A673 (cell line): ENCODE data around the gene XAB2. TPM values are rescaled to one million over a fixed set of nuclear protein-coding genes. Genes with fewer than 3 reads are reported as not detected.

ENCODE experiments used
- BruUV-seq: library from RNA; stranded (reverse); fragments of 400-500 nt; replicated peaks from 2 replicates; lab custom pipeline; 2021; lab: Mats Ljungman, UMichigan
- CTCF ChIA-PET: fragments of 300-600 bp; sonication (Branson Sonifier 250); formaldehyde crosslinking; loops from one replicate; lab custom pipeline; 2022; ENCODE audit warnings: antibody characterized with exemption; lab: Charles Lee
- POLR2A ChIA-PET: fragments of 300-600 bp; sonication (Branson Sonifier 250); formaldehyde crosslinking; loops from one replicate; lab custom pipeline; 2022; ENCODE audit warnings: antibody characterized with exemption; ENCODE audit not compliant: low non-redundant PET; lab: Charles Lee
- DNase-seq: peaks from one replicate; pipeline ENCODE4 v3.0.0-alpha.2; 2015; ENCODE audit warnings: low spot score
- H3K27ac ChIP-seq: fragments of 200-600 bp; sonication (generic); 2 replicates; pipeline ENCODE4 v1.5.1; 2016; ENCODE audit warnings: mixed run types, low read depth, mild to moderate bottlenecking, mixed read lengths, antibody characterized with exemption, low read length; ENCODE audit not compliant: poor library complexity, severe bottlenecking
- H3K27me3 ChIP-seq: fragments of 200-600 bp; sonication (generic); replicated peaks from 2 replicates; pipeline ENCODE4 v1.6.1; 2017; ENCODE audit warnings: mixed run types, low read depth, mild to moderate bottlenecking, mixed read lengths, antibody characterized with exemption, low read length; ENCODE audit not compliant: insufficient read depth, poor library complexity
- H3K36me3 ChIP-seq: fragments of 200-600 bp; sonication (generic); 2 replicates; pipeline ENCODE4 v1.6.1; 2016; ENCODE audit warnings: mixed run types, mild to moderate bottlenecking, mixed read lengths, antibody characterized with exemption, low read length; ENCODE audit not compliant: insufficient read depth, poor library complexity, severe bottlenecking
- H3K4me1 ChIP-seq: fragments of 200-600 bp; sonication (generic); 2 replicates; pipeline ENCODE4 v1.6.1; 2017; ENCODE audit warnings: mixed run types, mild to moderate bottlenecking, mixed read lengths, antibody characterized with exemption, low read length; ENCODE audit not compliant: insufficient read depth, poor library complexity, severe bottlenecking
- H3K4me3 ChIP-seq: fragments of 200-600 bp; sonication (generic); 2 replicates; pipeline ENCODE4 v1.5.1; 2016; ENCODE audit warnings: low read depth, mixed run types, mild to moderate bottlenecking, mixed read lengths, low read length; ENCODE audit not compliant: poor library complexity, severe bottlenecking
- H3K9me3 ChIP-seq: fragments of 200-600 bp; sonication (generic); 2 replicates; pipeline ENCODE4 v1.6.1; 2016; ENCODE audit warnings: mixed run types, low read depth, mild to moderate bottlenecking, mixed read lengths, antibody characterized with exemption, low read length; ENCODE audit not compliant: poor library complexity, severe bottlenecking
- CTCF ChIP-seq: fragments of 300-800, 200-600 bp; sonication (generic); conservative IDR thresholded peaks from 2 replicates; pipeline ENCODE4 v1.5.1; 2017; ENCODE audit warnings: low read depth, mild to moderate bottlenecking, antibody characterized with exemption, low read length, moderate library complexity, mixed read lengths
- EZH2 ChIP-seq: fragments of 200-600 bp; sonication (generic); IDR thresholded peaks from 2 replicates; pipeline ENCODE4 v1.6.1; 2017; ENCODE audit warnings: borderline replicate concordance, low read depth, mild to moderate bottlenecking, mixed read lengths, antibody characterized with exemption, low read length; ENCODE audit not compliant: poor library complexity, severe bottlenecking
- intact Hi-C: fragments of 100-400 bp; cut with micrococcal nuclease; formaldehyde crosslinking; loops from one replicate; pipeline ENCODE4 v1.10.0; 2022; ENCODE audit not compliant: unreplicated experiment
- total RNA-seq: library from RNA; stranded (reverse); gene quantifications from 2 replicates; pipeline ENCODE4 v1.2.3, GENCODE V29; 2021

Gene XAB2
- total RNA-seq, 1 experiment from 2014 or later, result 46.8 TPM

DNA sequence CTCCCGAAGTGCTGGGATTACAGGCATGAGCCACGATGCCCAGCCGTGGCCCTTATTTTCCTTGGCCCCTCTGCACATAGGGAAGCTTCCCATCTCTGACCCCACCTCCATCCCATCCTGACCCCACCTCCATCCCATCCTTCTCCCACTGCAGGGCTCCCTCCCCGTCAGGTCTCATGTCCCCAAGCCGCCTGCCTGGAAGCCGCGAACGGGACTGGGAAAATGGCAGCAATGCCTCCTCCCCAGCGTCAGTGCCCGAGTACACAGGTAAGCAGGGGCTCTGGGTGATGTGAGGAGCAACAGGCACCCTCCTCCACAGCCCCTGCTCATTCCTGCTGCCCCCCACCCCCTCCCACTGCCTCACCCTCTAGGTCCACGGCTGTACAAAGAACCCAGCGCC lies 12.2 kb downstream of the XAB2 start:
- POLR2A ChIA-PET, result no interaction called here
- no peak for TF ChIP-seq CTCF
- TF ChIP-seq EZH2, result no peak
- Histone ChIP-seq H3K27me3 (no peaks in the 10 kb centered on the region), H3K4me3 (no peak overlapping the region), H3K9me3 (no peaks in the 10 kb centered on the region), H3K27ac (no peak overlapping the region), H3K36me3 (peaks cover 9% of the 10 kb centered on the region), H3K4me1 (no peaks in the 10 kb centered on the region)
- CTCF ChIA-PET, result no interaction called here
- intact Hi-C loops, result no loop called here
- no TSS peak for BruUV-seq
- no peak for DNase-seq

DNA sequence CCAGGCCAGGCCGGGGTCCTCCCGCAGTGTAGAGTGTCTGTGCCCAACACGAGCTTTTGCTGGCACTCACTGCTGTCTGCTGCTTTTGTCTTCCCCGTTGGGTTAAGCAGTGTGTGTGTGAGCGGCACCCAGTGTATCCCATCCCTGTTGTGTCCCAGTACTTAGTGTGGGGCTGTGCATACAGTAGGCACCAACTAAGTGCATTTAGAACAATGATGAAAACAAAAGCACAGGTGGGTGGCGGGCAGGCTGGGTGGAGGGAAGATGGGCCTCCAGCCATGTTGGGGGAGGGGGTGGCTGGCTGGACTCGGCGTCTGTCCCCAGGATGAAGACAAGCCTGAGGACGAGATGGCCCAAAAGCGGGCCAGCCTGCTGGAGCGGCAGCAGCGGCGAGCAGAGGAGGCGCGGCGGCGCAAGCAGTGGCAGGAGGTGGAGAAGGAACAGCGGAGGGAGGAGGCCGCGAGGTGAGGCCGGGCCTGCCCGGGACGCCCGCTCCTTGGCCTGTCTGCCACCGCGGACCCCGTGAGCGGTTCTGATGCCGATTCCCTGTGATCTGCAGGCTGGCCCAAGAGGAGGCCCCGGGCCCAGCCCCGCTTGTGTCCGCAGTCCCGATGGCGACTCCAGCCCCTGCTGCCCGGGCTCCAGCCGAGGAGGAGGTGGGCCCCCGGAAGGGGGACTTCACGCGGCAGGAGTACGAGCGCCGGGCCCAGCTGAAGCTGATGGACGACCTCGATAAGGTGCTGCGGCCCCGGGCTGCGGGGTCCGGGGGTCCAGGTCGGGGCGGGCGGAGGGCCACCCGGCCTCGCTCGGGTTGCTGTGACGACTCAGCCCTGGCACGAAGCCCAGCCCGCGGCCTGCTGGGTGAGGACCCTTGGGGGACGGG lies 14.2 kb downstream of the XAB2 start:
- Histone ChIP-seq H3K27ac (no peak overlapping the region), H3K36me3 (no peaks in the 10 kb centered on the region), H3K27me3 (no peaks in the 10 kb centered on the region), H3K4me3 (no peak overlapping the region), H3K9me3 (no peaks in the 10 kb centered on the region), H3K4me1 (no peaks in the 10 kb centered on the region)
- BruUV-seq, result no TSS peak
- TF ChIP-seq EZH2 (no peak), CTCF (no peak)
- ChIA-PET CTCF (interaction anchor here (0.6 kb wide), 1 partner anchor 44 kb away, joined by 3 read pairs; no protein-coding TSS in a partner anchor), POLR2A (no interaction called here)
- no peak for DNase-seq
- intact Hi-C loops, result no loop called here

GRCh38 chr19:7612282-7613274 lies 16.8 kb downstream of the XAB2 start:
- Histone ChIP-seq H3K27me3 (no peaks in the 10 kb centered on the region), H3K4me3 (no peak overlapping the region), H3K9me3 (no peaks in the 10 kb centered on the region), H3K27ac (no peak overlapping the region), H3K4me1 (no peaks in the 10 kb centered on the region), H3K36me3 (no peaks in the 10 kb centered on the region)
- no peak for TF ChIP-seq EZH2
- TF ChIP-seq CTCF, result no peak
- ChIA-PET CTCF (no interaction called here), POLR2A (no interaction called here)
- intact Hi-C loops, result no loop called here
- no TSS peak for BruUV-seq
- no peak for DNase-seq
